A549 (cell line): Measurements from ENCODE around the gene CENPX. TPM values are rescaled to one million over a fixed set of nuclear protein-coding genes. Genes with fewer than 3 reads are reported as not detected.

Source experiments
- ATAC-seq, 2 experiments: fragments of 200-7000 bp in 1 of 2; fragments of >200 bp in 1 of 2; cut with Nextera tagmentation in 1 of 2; cut with Tn5 transposase in 1 of 2; 3 replicates each; pipeline versions ENCODE4 v1.8.0 to v1.9.1; 2018 to 2020; ENCODE audit warnings: mild to moderate bottlenecking in 1 of 2, moderate library complexity in 1 of 2
- CTCF ChIA-PET: fragments of 300-600 bp; sonication (Branson Sonifier 250); formaldehyde crosslinking; extraction: SDS; loops from one replicate; lab custom pipeline; 2021; ENCODE audit warnings: antibody characterized with exemption, inconsistent platforms; lab: Yijun Ruan, JAX
- POLR2A ChIA-PET: fragments of 350-600 bp; formaldehyde crosslinking; extraction: SDS; loops from one replicate; lab custom pipeline; 2021; ENCODE audit warnings: antibody characterized with exemption, inconsistent platforms; lab: Yijun Ruan, JAX
- DNase-seq, 2 experiments: peaks; one replicate each; pipeline versions ENCODE4 v3.0.0 to v3.0.0-alpha.2; 2011 to 2016; ENCODE audit warnings: low read depth in 1 of 2, low spot score in 1 of 2
- FAIRE-seq: peaks from 2 replicates; lab custom pipeline; 2011; peaks lifted over from hg19 to GRCh38; lab: Jason Lieb, UNC
- H3K27ac ChIP-seq, 2 experiments: fragments of >200 bp; sonication (Bioruptor Twin); formaldehyde crosslinking; 3 replicates each; pipeline ENCODE4 v1.5.1; 2016 to 2017
- H3K4me1 ChIP-seq: fragments of >200 bp; sonication (Bioruptor Twin); formaldehyde crosslinking; 3 replicates; pipeline ENCODE4 v1.6.1; 2016
- H3K4me2 ChIP-seq: fragments of >200 bp; sonication (Bioruptor Twin); formaldehyde crosslinking; 3 replicates; pipeline ENCODE4 v1.6.1; 2016
- H3K4me3 ChIP-seq: fragments of >200 bp; sonication (Bioruptor Twin); formaldehyde crosslinking; 3 replicates; pipeline ENCODE4 v1.5.1; 2016
- H3K9me3 ChIP-seq: fragments of >200 bp; sonication (Bioruptor Twin); formaldehyde crosslinking; 3 replicates; pipeline ENCODE4 v1.6.1; 2016
- ATOH8 ChIP-seq: fragments of 250-450 bp; sonication (Bioruptor Pico); IDR thresholded peaks from 2 replicates; pipeline ENCODE4 v1.5.0; 2020; ENCODE audit warnings: low read depth, mild to moderate bottlenecking, moderate library complexity
- BHLHE40 ChIP-seq: IDR thresholded peaks from 2 replicates; pipeline ENCODE4 v1.6.1; 2012; ENCODE audit warnings: low read depth, low read length, inconsistent platforms
- CHD4 ChIP-seq: fragments of 200-600 bp; sonication (generic); IDR thresholded peaks from 2 replicates; pipeline ENCODE4 v1.6.1; 2016; ENCODE audit warnings: antibody characterized with exemption, mild to moderate bottlenecking, borderline replicate concordance
- ELK1 ChIP-seq: fragments of 150-350 bp; IDR thresholded peaks from 2 replicates; pipeline ENCODE4 v1.6.1; 2014; ENCODE audit warnings: low read depth, mild to moderate bottlenecking, low read length
- FOSB ChIP-seq: fragments of 250-450 bp; sonication (Bioruptor Pico); IDR thresholded peaks from 2 replicates; pipeline ENCODE4 v1.5.0; 2020; ENCODE audit warnings: mild to moderate bottlenecking, moderate library complexity
- FOXS1 ChIP-seq: fragments of 250-450 bp; sonication (Bioruptor Pico); IDR thresholded peaks from 2 replicates; pipeline ENCODE4 v1.5.0; 2020; ENCODE audit warnings: mild to moderate bottlenecking, moderate library complexity
- HEYL ChIP-seq: fragments of 250-450 bp; sonication (Bioruptor Pico); IDR thresholded peaks from 2 replicates; pipeline ENCODE4 v1.8.0; 2021; ENCODE audit warnings: mild to moderate bottlenecking, moderate library complexity
- HOXB13 ChIP-seq: fragments of 250-450 bp; sonication (Bioruptor Pico); IDR thresholded peaks from 2 replicates; pipeline ENCODE4 v1.5.0; 2020; ENCODE audit warnings: low read depth, mild to moderate bottlenecking, moderate library complexity
- KDM5A ChIP-seq: fragments of 200-600 bp; sonication (generic); IDR thresholded peaks from 2 replicates; pipeline ENCODE4 v1.6.1; 2016; ENCODE audit warnings: antibody characterized with exemption, mild to moderate bottlenecking
- MAZ ChIP-seq: fragments of 150-350 bp; IDR thresholded peaks from 2 replicates; pipeline ENCODE4 v1.6.1; 2014; ENCODE audit warnings: antibody characterized with exemption, low read depth, low read length, borderline replicate concordance
- NFE2L2 ChIP-seq: fragments of 150-350 bp; conservative IDR thresholded peaks from 2 replicates; pipeline ENCODE4 v1.6.1; 2014; ENCODE audit warnings: low read length
- NR3C1 ChIP-seq: fragments of >200 bp; sonication (Bioruptor Twin); formaldehyde crosslinking; IDR thresholded peaks from 3 replicates; pipeline ENCODE4 v1.6.1; 2017
- PBX3 ChIP-seq: IDR thresholded peaks from 2 replicates; pipeline ENCODE4 v1.6.1; 2012
- RAD21 ChIP-seq, 2 experiments: fragments of >200 bp in 1 of 2; sonication (Bioruptor Twin) in 1 of 2; formaldehyde crosslinking in 1 of 2; IDR thresholded peaks in 1 of 2; conservative IDR thresholded peaks in 1 of 2; 2 replicates in 1 of 2; 3 replicates in 1 of 2; pipeline ENCODE4 v1.6.1; 2012 to 2018; ENCODE audit warnings: inconsistent platforms in 1 of 2
- RCOR1 ChIP-seq: fragments of 150-350 bp; IDR thresholded peaks from 2 replicates; pipeline ENCODE4 v1.6.1; 2014; ENCODE audit warnings: antibody characterized with exemption, low read length, low read depth
- REST ChIP-seq: fragments of 200-600 bp; sonication (generic); IDR thresholded peaks from 2 replicates; pipeline ENCODE4 v1.6.1; 2016; ENCODE audit warnings: antibody characterized with exemption, mild to moderate bottlenecking, moderate library complexity
- SREBF2 ChIP-seq: fragments of 450-650 bp; IDR thresholded peaks from 2 replicates; pipeline ENCODE4 v1.6.1; 2014; ENCODE audit warnings: mild to moderate bottlenecking, moderate library complexity
- USF2 ChIP-seq: fragments of 450-650 bp; IDR thresholded peaks from 2 replicates; pipeline ENCODE4 v1.6.1; 2014; ENCODE audit warnings: antibody characterized with exemption
- ZC3H11A ChIP-seq: fragments of 450-650 bp; IDR thresholded peaks from 2 replicates; pipeline ENCODE4 v1.6.1; 2014; ENCODE audit warnings: antibody characterized with exemption, mild to moderate bottlenecking
- ZNF302 ChIP-seq: fragments of 250-450 bp; sonication (Bioruptor Pico); IDR thresholded peaks from 2 replicates; pipeline ENCODE4 v1.9.0; 2021; ENCODE audit warnings: inconsistent platforms, mild to moderate bottlenecking, moderate library complexity
- WGBS: methylation state at CpG from one replicate; pipeline ENCODE4 v1.1.6; 2017; ENCODE audit errors: missing lambda C conversion rate; 5-methylcytosine and 5-hydroxymethylcytosine counted together
- polyA plus RNA-seq, 4 experiments: library from polyadenylated mRNA; depleted of rRNA in 3 of 4; stranded (reverse); fragments of >200 nt; fragmentation: RNase III in 1 of 4; extraction: RNeasy Plus Mini Kit Qiagen cat#74134 plus additional on column Dnase treatment in 1 of 4; gene quantifications; 2 replicates in 3 of 4; 3 replicates in 1 of 4; pipeline ENCODE4 v1.2.3, GENCODE V29; 2011 to 2017

CENPX gene
- polyA plus RNA-seq, 2 of the 4 experiments (the other 2 are of a cell fraction), result 80.5 to 222 TPM

- 60% methylated on average over 27 of the region's 31 CpGs for WGBS
Measured at GRCh38 chr17:81991684-81992305, 30.9 kb downstream of the CENPX start.

GRCh38 chr17:81990836-81991683, 31.6 kb downstream of the CENPX start:
- ChIA-PET POLR2A (interaction anchor here (0.9 kb wide), 1 partner anchor 13 kb away, joined by 3 read pairs; no protein-coding TSS in a partner anchor), CTCF (interaction anchor here (0.8 to 5.6 kb wide), 9 partner anchors 10 to 47 kb away, joined by 3 to 46 read pairs (median 4); partner anchors contain the start of genes CENPX, DCXR and LRRC45)
- H3K4me1 ChIP-seq, result peaks cover 17% of the 10 kb centered on the region
- H3K4me3 ChIP-seq, result no peak overlapping the region
- TF ChIP-seq BHLHE40 (no peak), RCOR1 (no peak), REST (no peak), NR3C1 (no peak), FOSB (no peak), USF2 (no peak), SREBF2 (no peak), RAD21 (conservative IDR thresholded peaks at IDR 0.05 in 1 of 2, IDR thresholded peaks at IDR 0.05 in 1 of 2) (no peak), ZNF302 (CRISPR knock-in tag) (no peak), CHD4 (no peak), KDM5A (no peak), PBX3 (no peak), NFE2L2 (no peak), ZC3H11A (no peak), ATOH8 (CRISPR knock-in tag) (no peak), HEYL (CRISPR knock-in tag) (no peak), MAZ (no peak)
- peak overlapping the region in 1 of 2 experiments; percentile 61; a peak in 4 of 6 replicates for H3K27ac ChIP-seq
- no peak for FAIRE-seq
- peak overlapping the region; percentile 9; the same call in 1 of the 3 replicates for H3K4me2 ChIP-seq
- peak in 1 of 2 experiments; percentile 12; a peak in 3 of 6 replicates for ATAC-seq
- no peaks in the 10 kb centered on the region for H3K9me3 ChIP-seq
- WGBS, result 89% methylated on average over 25 of the region's 25 CpGs
- no peak for DNase-seq

More at GRCh38 chr17:81991684-81992305, 30.9 kb downstream of the CENPX start:
- H3K27ac ChIP-seq, result peak overlapping the region in 1 of 2 experiments; percentile 61; a peak in 4 of 6 replicates
- DNase-seq (peak in 1 of 2 experiments; percentile 50), ATAC-seq (peak; percentile 38 to 61), FAIRE-seq (no peak)
- POLR2A ChIA-PET, result no interaction called here
- H3K9me3 ChIP-seq, result no peaks in the 10 kb centered on the region
- CTCF ChIA-PET, result interaction anchor here (0.9 to 5.6 kb wide), 9 partner anchors 11 to 46 kb away, joined by 3 to 46 read pairs (median 4); partner anchors contain the start of genes CENPX, DCXR and LRRC45
- H3K4me2 ChIP-seq, result peak overlapping the region; percentile 9; the same call in 1 of the 3 replicates
- TF ChIP-seq HOXB13 (CRISPR knock-in tag) (no peak), ELK1 (no peak), NR3C1 (no peak), FOXS1 (CRISPR knock-in tag) (no peak)
- H3K4me3 ChIP-seq, result no peak overlapping the region
- H3K4me1 ChIP-seq, result peaks cover 17% of the 10 kb centered on the region
